GM19438 (cell line): ENCODE measurements around the gene PRCC.
"Not testable (repeated sequence)": the region's sequence is repeated elsewhere in the genome, so short reads cannot be mapped to it uniquely, and the experiment has no call there.

Source experiments
- ATAC-seq: cut with Tn5 transposase; IDR thresholded peaks from one replicate; pipeline ENCODE4 v1.9.1; 2021; ENCODE audit warnings: low read depth; ENCODE audit not compliant: unreplicated experiment

PRCC gene

GRCh38 chr1:156760092-156760795 lies 7.1 kb upstream of the PRCC start:
- ATAC-seq: no peak

- ATAC-seq: no peak
These were observed 6.6 kb upstream of the PRCC start for GRCh38 chr1:156760796-156761104.

DNA sequence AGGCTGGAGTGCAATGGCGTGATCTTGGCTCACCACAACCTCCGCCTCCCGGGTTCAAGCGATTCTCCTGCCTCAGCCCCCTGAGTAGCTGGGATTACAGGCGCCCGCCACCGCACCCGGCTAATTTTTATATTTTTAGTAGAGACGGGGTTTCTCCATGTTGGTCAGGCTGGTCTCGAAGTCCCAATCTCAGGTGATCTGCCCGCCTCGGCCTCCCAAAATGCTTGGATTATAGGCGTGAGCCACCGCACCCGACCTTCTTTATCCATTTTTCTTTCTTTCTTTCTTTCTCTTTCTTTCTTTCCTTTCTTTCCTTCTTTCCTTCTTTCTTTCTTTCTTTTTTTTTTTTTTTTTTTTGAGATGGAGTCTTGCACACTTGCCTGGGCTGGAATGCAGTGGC lies 2.2 kb upstream of the PRCC start:
- ATAC-seq: not testable (repeated sequence)

DNA sequence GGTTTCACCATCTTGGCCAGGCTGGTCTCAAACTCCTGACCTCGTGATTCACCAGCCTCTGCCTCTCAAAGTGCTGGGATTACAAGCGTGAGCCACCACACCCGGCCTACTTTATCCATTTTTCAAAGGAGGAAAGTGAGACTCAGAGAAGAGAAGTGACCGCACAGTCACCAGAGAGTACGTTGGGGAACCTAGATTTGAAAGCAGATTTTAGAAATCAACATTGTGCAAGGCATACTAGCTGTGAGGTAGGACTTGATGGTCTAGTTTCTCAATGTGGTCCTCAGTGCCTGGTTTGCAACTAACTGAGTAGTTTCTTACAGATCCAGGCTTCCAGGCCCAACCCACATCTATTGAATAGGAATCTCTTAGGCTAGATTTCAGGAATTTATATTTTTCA lies 1.7 kb upstream of the PRCC start:
- no peak for ATAC-seq

DNA sequence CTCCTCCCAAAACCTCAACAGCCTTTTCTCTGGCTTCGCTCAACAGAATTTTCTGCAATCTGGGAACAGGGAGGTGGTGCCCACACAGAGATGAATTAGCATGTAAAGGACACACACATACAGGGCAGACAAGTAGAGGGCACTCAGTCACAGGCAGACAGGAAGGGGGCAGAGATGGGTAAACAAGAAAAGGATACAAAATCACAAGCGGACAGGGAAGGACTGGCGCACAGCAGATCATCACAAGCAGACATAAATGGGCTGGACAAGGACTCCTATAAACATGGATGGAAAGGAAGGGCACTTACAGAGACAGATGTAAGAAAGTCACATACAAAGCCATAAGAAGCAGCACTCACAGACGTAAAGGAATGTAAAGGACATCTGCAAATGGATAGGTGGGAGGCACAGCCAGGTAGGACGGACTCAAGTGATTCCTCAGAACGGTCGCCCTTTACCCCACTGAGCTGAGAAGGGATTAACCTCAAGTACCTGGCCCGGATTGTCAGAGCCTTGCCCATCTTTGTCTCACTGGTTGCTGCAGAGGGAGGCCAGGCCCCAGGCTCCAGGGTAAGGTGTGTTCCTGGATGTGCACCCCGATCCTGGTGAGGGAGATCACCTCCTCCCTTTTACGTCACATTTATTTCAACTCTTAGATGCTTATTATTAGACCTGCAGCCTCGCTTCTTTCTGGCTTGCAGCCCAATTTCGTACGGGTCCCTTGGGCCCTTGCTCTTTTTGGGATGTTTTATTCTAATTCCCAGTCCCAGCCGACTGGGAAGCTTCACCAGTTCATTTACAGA lies 836 bp upstream of the PRCC start:
- peak; percentile 15 for ATAC-seq

DNA sequence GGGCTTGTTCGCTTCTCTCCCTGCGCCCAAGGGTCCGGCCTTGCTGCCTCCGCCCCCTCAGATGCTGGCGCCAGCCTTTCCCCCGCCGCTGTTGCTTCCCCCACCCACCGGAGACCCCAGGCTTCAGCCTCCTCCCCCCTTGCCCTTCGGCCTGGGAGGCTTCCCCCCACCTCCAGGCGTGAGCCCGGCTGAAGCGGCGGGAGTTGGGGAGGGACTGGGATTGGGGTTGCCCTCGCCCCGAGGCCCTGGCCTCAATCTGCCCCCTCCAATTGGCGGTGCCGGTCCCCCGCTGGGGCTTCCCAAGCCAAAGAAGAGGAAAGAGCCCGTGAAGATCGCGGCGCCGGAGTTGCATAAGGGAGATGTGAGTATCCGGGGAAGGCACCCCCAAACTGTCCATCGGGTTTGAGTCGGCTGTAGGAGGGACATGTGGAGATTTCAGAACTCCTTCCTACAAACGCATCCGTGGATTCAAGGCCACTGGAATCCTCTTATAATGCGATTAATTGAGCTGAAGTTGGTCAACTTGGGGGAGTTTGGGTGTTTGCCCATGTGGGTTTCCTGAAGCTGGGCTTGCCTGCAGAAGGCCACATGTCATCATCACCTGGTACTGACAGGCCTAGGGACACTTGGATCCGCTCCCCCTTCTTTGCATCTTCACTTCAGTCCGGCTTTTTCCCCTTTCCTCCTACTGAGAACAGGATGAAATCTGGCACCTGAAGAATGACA lies 707 bp downstream of the PRCC start:
- ATAC-seq: no peak

DNA sequence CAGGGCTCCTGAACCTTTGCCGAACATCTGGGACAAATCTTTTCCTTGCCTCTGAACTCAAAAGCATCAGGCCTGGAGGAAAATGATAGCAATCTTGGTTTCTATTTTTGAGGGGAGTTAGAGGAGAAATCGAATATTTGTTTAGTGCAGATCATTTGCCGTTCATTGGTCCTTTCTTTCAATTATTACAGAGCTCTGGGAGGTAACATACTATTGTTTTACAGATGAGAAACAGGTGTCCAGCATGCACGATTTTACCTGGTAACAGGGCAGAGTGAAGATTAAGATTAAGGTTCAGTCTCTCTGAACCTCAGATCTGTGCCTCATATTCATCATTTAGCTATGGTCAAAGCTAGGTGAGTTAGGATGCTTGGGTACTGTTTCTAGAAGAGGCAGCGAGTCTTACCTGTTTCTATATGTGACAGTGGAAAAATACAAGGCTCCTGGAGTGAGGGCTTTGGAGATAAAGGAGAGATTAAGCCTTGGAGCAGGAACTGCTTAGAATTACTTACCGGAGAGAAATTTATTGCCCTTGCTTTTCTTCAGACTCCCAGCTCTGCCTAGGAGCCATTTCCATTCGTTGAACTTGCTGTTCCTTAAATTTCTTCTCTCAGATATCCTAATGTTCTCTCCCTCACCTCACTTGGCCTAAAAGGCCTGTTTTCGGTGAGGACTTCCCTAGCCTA lies 1.4 kb downstream of the PRCC start:
- ATAC-seq: no peak

DNA sequence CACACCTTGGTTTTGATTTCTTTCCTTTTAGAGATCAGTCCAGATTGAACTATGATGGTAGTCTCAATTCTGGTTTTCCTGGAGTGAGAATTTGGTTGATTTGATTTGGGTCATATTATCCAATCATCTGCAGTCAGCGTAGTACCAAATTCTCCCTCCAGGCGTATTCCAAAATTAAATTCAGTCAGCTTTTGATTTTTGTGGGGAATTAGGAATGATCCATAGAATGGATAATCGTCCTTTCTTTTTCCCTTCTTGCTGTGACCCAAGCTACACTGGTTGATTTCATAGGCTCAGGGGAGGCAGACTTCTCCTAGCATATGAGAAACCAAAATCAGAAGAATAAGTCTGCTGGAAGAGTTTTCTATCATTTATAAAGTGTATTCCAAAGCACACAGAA lies 4.9 kb downstream of the PRCC start:
- no peak for ATAC-seq

GRCh38 chr1:156772728-156773497 lies 5.6 kb downstream of the PRCC start:
- no peak for ATAC-seq

DNA sequence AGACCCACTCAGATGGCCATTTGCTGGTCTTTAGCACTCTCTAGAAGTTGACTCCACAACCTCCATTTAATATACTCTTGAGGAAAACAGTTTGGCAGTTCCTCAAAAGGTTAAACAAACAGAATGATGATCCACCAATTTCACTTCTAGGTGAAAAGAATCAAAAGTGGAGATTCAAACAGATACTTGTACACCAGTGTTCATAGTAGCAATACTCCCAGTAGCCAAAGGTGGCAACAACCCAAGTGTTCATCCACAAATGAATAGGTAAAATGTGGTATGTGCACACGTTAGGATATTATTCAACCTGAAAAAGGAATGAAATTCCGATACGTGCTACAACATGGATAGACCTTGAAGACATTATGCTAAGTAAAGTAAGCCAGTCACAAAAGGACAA lies 6.3 kb downstream of the PRCC start:
- no peak for ATAC-seq

- ATAC-seq: no peak
These were observed 8.5 kb downstream of the PRCC start for GRCh38 chr1:156775799-156776198.

DNA sequence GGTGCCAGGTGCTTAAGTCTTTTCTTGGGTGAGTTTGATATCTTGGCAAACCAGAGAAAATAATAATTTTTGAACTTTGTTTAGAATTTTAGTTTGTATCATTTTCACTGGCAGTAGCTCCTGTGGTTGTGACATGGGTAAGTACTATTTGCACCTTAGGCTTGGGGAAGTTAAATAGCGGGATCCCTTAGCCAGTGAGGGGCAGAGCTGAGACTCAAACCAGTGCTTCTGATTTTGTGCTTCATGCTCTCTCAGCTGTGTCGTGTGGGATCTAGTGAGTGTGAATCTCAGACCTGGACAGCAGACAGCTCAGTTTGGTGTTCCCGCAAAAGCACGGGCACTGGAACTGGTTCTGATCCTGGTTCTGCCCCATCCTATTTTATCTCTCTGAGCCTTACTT lies 9.6 kb downstream of the PRCC start:
- no peak for ATAC-seq

GRCh38 chr1:156777573-156777972 lies 10.2 kb downstream of the PRCC start:
- ATAC-seq: no peak

DNA sequence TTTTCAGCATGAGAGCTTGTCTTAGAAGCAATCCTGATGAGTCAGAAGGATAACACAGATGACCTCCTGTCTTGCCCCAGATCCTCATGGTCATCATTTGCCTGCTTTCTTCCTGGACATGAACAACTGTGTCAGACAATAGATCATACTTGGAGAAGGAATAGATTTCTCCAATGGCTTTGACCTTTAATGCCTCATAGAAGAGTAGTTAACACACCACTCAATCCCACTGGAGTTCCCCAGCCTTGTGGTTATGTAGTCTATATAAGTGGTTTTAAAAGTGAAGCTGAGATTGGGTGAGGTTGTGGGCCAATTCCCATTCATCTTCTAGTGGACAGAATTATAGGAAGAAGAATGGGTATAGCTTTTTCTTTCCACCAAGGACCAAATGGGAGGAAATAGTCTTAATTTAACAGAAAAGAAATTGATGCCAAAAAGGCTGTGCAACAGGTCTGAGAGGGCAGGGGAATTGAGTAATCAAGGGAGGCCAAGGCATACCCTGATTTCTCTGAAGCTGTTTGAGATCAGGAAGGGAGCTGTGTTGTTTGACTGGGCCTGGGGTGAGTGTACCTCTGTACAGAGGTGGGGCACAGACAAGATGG lies 14.4 kb downstream of the PRCC start:
- no peak for ATAC-seq

- no peak for ATAC-seq
These were observed 18.1 kb downstream of the PRCC start for GRCh38 chr1:156785458-156785857.

DNA sequence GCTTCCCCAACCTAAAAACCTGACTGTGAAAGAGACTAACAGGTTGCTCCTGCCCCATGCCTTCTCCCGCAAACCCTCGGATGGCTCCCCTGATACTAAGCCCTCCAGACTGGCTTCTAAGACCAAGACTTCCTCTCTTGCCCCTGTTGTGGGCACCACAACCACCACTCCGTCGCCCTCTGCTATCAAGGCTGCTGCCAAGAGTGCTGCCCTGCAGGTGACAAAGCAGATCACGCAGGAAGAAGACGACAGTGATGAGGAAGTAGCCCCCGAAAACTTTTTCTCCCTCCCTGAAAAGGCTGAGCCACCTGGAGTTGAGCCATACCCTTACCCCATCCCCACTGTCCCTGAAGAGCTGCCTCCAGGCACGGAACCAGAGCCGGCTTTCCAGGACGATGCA lies 19.3 kb downstream of the PRCC start:
- no peak for ATAC-seq

DNA sequence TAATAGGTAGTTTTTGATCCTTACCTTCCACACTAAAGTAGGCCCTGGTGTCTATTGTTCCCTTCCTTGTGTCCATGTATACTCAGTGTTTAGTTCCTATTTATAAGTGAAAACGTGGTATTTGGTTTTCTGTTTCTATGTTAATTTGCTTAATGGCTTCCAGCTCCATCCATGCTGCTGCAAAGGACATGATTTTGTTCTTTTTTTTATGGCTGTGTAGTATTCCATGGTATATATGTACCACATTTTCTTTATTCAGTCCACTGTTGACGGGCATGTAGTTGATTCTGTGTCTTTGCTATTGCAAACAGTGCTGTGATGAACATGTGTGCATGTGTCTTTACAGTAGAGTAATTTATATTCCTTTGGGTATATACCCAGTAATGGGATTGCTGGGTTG lies 20.8 kb downstream of the PRCC start:
- ATAC-seq: no peak

- ATAC-seq: no peak
These were observed 22.4 kb downstream of the PRCC start for GRCh38 chr1:156789621-156790318.
